ENCODE results near the gene ADAMTSL1.
"Not testable (repeated sequence)": the region's sequence is repeated elsewhere in the genome, so short reads cannot be mapped to it uniquely, and the experiment has no call there.

The ADAMTSL1 gene

GRCh38 chr9:18847576-18848275 lies 373.8 kb downstream of the ADAMTSL1 start:
- in situ Hi-C loops (cut with HindIII; ENCODE audit: low sequenced_read_pairs): no loop called here

- in situ Hi-C loops (cut with HindIII; ENCODE audit: low sequenced_read_pairs): no loop called here
These were observed 374.7 kb downstream of the ADAMTSL1 start for GRCh38 chr9:18848657-18849056.

- in situ Hi-C loops (cut with HindIII; ENCODE audit: low sequenced_read_pairs): no loop called here
These were observed 375.3 kb downstream of the ADAMTSL1 start for GRCh38 chr9:18849270-18849669.

- in situ Hi-C loops (cut with HindIII; ENCODE audit: low sequenced_read_pairs): no loop called here
These were observed 376.1 kb downstream of the ADAMTSL1 start for GRCh38 chr9:18849890-18850677.

- in situ Hi-C loops (cut with HindIII; ENCODE audit: low sequenced_read_pairs): no loop called here
These were observed 377.3 kb downstream of the ADAMTSL1 start for GRCh38 chr9:18851069-18851795.

- in situ Hi-C loops (cut with HindIII; ENCODE audit: low sequenced_read_pairs): no loop called here
These were observed 381.7 kb downstream of the ADAMTSL1 start for GRCh38 chr9:18855656-18856055.

GRCh38 chr9:18857334-18857733 lies 383.4 kb downstream of the ADAMTSL1 start:
- in situ Hi-C loops (cut with HindIII; ENCODE audit: low sequenced_read_pairs): no loop called here

- in situ Hi-C loops (cut with HindIII; ENCODE audit: low sequenced_read_pairs): no loop called here
These were observed 383.8 kb downstream of the ADAMTSL1 start for GRCh38 chr9:18857769-18858168.

GRCh38 chr9:18861609-18862544 lies 387.9 kb downstream of the ADAMTSL1 start:
- in situ Hi-C loops (cut with HindIII; ENCODE audit: low sequenced_read_pairs): no loop called here

- in situ Hi-C loops (cut with HindIII; ENCODE audit: low sequenced_read_pairs): no loop called here
These were observed 389.8 kb downstream of the ADAMTSL1 start for GRCh38 chr9:18863791-18864190.

GRCh38 chr9:18864516-18864915 lies 390.6 kb downstream of the ADAMTSL1 start:
- in situ Hi-C loops (cut with HindIII; ENCODE audit: low sequenced_read_pairs): no loop called here

- in situ Hi-C loops (cut with HindIII; ENCODE audit: low sequenced_read_pairs): no loop called here
These were observed 391.6 kb downstream of the ADAMTSL1 start for GRCh38 chr9:18865542-18865941.

GRCh38 chr9:18866121-18866831 lies 392.3 kb downstream of the ADAMTSL1 start:
- in situ Hi-C loops (cut with HindIII; ENCODE audit: low sequenced_read_pairs): no loop called here

GRCh38 chr9:18869725-18870124 lies 395.8 kb downstream of the ADAMTSL1 start:
- in situ Hi-C loops (cut with HindIII; ENCODE audit: low sequenced_read_pairs): no loop called here

GRCh38 chr9:18874069-18874468 lies 400.1 kb downstream of the ADAMTSL1 start:
- in situ Hi-C loops (cut with HindIII; ENCODE audit: low sequenced_read_pairs): no loop called here

GRCh38 chr9:18874990-18875389 lies 401.0 kb downstream of the ADAMTSL1 start:
- in situ Hi-C loops (cut with HindIII; ENCODE audit: low sequenced_read_pairs): not testable (repeated sequence)

GRCh38 chr9:18877984-18878383 lies 404.0 kb downstream of the ADAMTSL1 start:
- in situ Hi-C loops (cut with HindIII; ENCODE audit: low sequenced_read_pairs): no loop called here

GRCh38 chr9:18881758-18882157 lies 407.8 kb downstream of the ADAMTSL1 start:
- in situ Hi-C loops (cut with HindIII; ENCODE audit: low sequenced_read_pairs): no loop called here

GRCh38 chr9:18887546-18887945 lies 413.6 kb downstream of the ADAMTSL1 start:
- in situ Hi-C loops (cut with HindIII; ENCODE audit: low sequenced_read_pairs): no loop called here

- in situ Hi-C loops (cut with HindIII; ENCODE audit: low sequenced_read_pairs): no loop called here
These were observed 414.3 kb downstream of the ADAMTSL1 start for GRCh38 chr9:18888290-18888689.
